Neural progenitor cell (in vitro differentiated cells): ENCODE data around the gene THUMPD3. TPM values are rescaled to one million over a fixed set of nuclear protein-coding genes. Genes with fewer than 3 reads are reported as not detected.

Experiments
- DNase-seq: peaks from one replicate; pipeline ENCODE4 v3.0.0-alpha.2; 2016; ENCODE audit warnings: low spot score
- H2AFZ ChIP-seq: fragments of 200-600 bp; sonication (generic); replicated peaks from 2 replicates; pipeline ENCODE4 v1.6.1; 2016; ENCODE audit warnings: antibody characterized with exemption
- H3F3A ChIP-seq: fragments of 200-600 bp; sonication (generic); 2 replicates; pipeline ENCODE4 v1.6.1; 2016; ENCODE audit warnings: antibody characterized with exemption, low read depth
- H3K27ac ChIP-seq: fragments of 200-600 bp; sonication (generic); 2 replicates; pipeline ENCODE4 v1.5.1; 2016; ENCODE audit warnings: mild to moderate bottlenecking
- H3K27me3 ChIP-seq: fragments of 200-600 bp; sonication (generic); 2 replicates; pipeline ENCODE4 v1.6.1; 2016; ENCODE audit warnings: mild to moderate bottlenecking, moderate library complexity
- H3K36me3 ChIP-seq: fragments of 200-600 bp; sonication (generic); 2 replicates; pipeline ENCODE4 v1.5.1; 2016
- H3K4me1 ChIP-seq: fragments of 200-600 bp; sonication (generic); 2 replicates; pipeline ENCODE4 v1.6.1; 2016; ENCODE audit warnings: mixed run types
- H3K4me2 ChIP-seq: fragments of 200-600 bp; sonication (generic); 2 replicates; pipeline ENCODE4 v1.6.1; 2016
- H3K4me3 ChIP-seq: fragments of 200-600 bp; sonication (generic); 2 replicates; pipeline ENCODE4 v1.5.1; 2016
- H3K79me2 ChIP-seq: fragments of 200-600 bp; sonication (generic); 2 replicates; pipeline ENCODE4 v1.6.1; 2016; ENCODE audit warnings: low read depth
- H3K9ac ChIP-seq: fragments of 200-600 bp; sonication (generic); 2 replicates; pipeline ENCODE4 v1.6.1; 2016
- H3K9me3 ChIP-seq: fragments of 200-600 bp; sonication (generic); 2 replicates; pipeline ENCODE4 v1.5.1; 2016; ENCODE audit warnings: low read depth
- H4K20me1 ChIP-seq: fragments of 200-600 bp; sonication (generic); 2 replicates; pipeline ENCODE4 v1.6.1; 2016; ENCODE audit warnings: low read depth
- H3K27ac Mint-ChIP-seq: 3 replicates; pipeline ENCODE4 v1.8.0; 2021; ENCODE audit warnings: mixed read lengths
- H3K27me3 Mint-ChIP-seq: 2 replicates; pipeline ENCODE4 v1.8.0; 2022; ENCODE audit warnings: low read depth, mild to moderate bottlenecking, inconsistent platforms, moderate library complexity, mixed read lengths; ENCODE audit not compliant: insufficient read depth
- H3K36me3 Mint-ChIP-seq: 3 replicates; pipeline ENCODE4 v1.8.0; 2021; ENCODE audit warnings: mixed read lengths
- H3K4me1 Mint-ChIP-seq: 3 replicates; pipeline ENCODE4 v1.8.0; 2021; ENCODE audit warnings: mixed read lengths
- H3K4me3 Mint-ChIP-seq: 3 replicates; pipeline ENCODE4 v1.8.0; 2021; ENCODE audit warnings: mild to moderate bottlenecking, moderate library complexity, mixed read lengths
- H3K9me3 Mint-ChIP-seq: 3 replicates; pipeline ENCODE4 v1.8.0; 2020; ENCODE audit warnings: mixed read lengths
- CTCF ChIP-seq: fragments of 200-600 bp; sonication (generic); IDR thresholded peaks from 2 replicates; pipeline ENCODE4 v1.5.1; 2017; ENCODE audit warnings: antibody characterized with exemption, mild to moderate bottlenecking
- EZH2 ChIP-seq: fragments of 200-600 bp; sonication (generic); IDR thresholded peaks from 2 replicates; pipeline ENCODE4 v1.6.1; 2017; ENCODE audit warnings: antibody characterized with exemption, mild to moderate bottlenecking, moderate library complexity
- EZH2phosphoT487 ChIP-seq: fragments of 200-600 bp; sonication (generic); IDR thresholded peaks from 2 replicates; pipeline ENCODE4 v1.6.1; 2017; ENCODE audit warnings: antibody characterized with exemption
- total RNA-seq: library from RNA; depleted of rRNA; stranded (reverse); fragments of >200 nt; gene quantifications from 2 replicates; pipeline ENCODE4 v1.2.3, GENCODE V29; 2015; ENCODE audit warnings: low replicate concordance

Gene THUMPD3
- total RNA-seq, 1 donor from 2014 or later: 23.9 TPM

- Histone ChIP-seq H3K4me2 (no peak overlapping the region), H3K36me3 (peaks cover 4% of the 10 kb centered on the region), H3K27me3 (no peaks in the 10 kb centered on the region), H3K79me2 (peaks cover 100% of the 10 kb centered on the region), H3K27ac (no peak overlapping the region), H2AFZ (no peak overlapping the region), H3F3A (peaks cover 9% of the 10 kb centered on the region), H3K9ac (no peak overlapping the region), H3K4me3 (no peak overlapping the region), H3K9me3 (no peaks in the 10 kb centered on the region), H3K4me1 (no peaks in the 10 kb centered on the region), H4K20me1 (peaks cover 97% of the 10 kb centered on the region)
- Mint-ChIP-seq H3K27ac (no peak overlapping the region), H3K36me3 (peaks cover 29% of the 10 kb centered on the region), H3K4me1 (no peaks in the 10 kb centered on the region), H3K4me3 (no peak overlapping the region), H3K9me3 (peaks cover 14% of the 10 kb centered on the region), H3K27me3 (peaks cover 3% of the 10 kb centered on the region)
- DNase-seq: no peak
- TF ChIP-seq EZH2 (no peak), CTCF (no peak), EZH2phosphoT487 (no peak)
Measured at GRCh38 chr3:9414826-9415225, 52.0 kb downstream of the THUMPD3 start.

- TF ChIP-seq EZH2: no peak
- Histone ChIP-seq H3K9me3 (no peaks in the 10 kb centered on the region), H4K20me1 (peaks cover 97% of the 10 kb centered on the region), H2AFZ (no peak overlapping the region), H3F3A (peaks cover 13% of the 10 kb centered on the region), H3K4me1 (no peaks in the 10 kb centered on the region), H3K27ac (no peak overlapping the region), H3K27me3 (no peaks in the 10 kb centered on the region), H3K79me2 (peaks cover 100% of the 10 kb centered on the region), H3K4me2 (no peak overlapping the region), H3K36me3 (no peaks in the 10 kb centered on the region), H3K9ac (no peak overlapping the region), H3K4me3 (no peak overlapping the region)
- H3K27ac Mint-ChIP-seq: no peak overlapping the region
- no peak overlapping the region for H3K4me3 Mint-ChIP-seq
- peaks cover 22% of the 10 kb centered on the region for H3K36me3 Mint-ChIP-seq
- DNase-seq: no peak
- H3K9me3 Mint-ChIP-seq: peaks cover 6% of the 10 kb centered on the region
- peaks cover 2% of the 10 kb centered on the region for H3K4me1 Mint-ChIP-seq
- peaks cover 3% of the 10 kb centered on the region for H3K27me3 Mint-ChIP-seq
Measured at GRCh38 chr3:9415485-9416138, 52.8 kb downstream of the THUMPD3 start.

DNA sequence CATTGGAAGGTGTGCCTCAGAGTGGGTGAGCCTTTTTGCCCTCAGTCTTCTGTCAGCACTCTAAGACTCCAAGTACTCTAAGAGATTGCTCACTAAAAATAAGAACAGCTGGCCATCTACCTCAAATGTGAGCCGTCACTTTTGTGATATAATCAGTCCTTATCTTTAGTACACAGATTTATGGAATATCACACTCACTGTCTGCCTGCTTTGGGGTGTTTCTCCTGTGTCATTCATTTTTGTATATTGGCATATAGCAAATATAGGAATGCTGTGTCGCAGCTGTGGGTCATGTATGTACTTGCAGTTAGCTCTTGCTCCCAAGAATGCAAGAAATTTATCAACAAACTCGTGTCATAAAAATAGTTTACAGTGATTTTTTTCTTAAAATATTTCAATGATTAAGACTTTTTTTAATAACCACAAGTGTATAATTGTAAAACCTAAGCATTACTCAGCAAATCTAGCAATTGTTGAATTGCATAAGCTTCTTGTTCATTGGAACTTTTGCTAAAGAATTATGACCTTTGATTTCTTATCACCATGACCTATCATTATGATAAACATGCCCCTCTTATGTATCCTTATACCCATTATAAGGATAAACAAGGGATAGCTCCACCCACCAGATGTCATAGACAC, 53.4 kb downstream of the THUMPD3 start:
- no peak for DNase-seq
- Mint-ChIP-seq H3K4me1 (peaks cover 6% of the 10 kb centered on the region), H3K27ac (no peak overlapping the region), H3K27me3 (no peaks in the 10 kb centered on the region), H3K4me3 (no peak overlapping the region), H3K36me3 (peaks cover 22% of the 10 kb centered on the region), H3K9me3 (peaks cover 6% of the 10 kb centered on the region)
- H2AFZ ChIP-seq: no peak overlapping the region
- H3F3A ChIP-seq: peaks cover 20% of the 10 kb centered on the region
- H3K36me3 ChIP-seq: no peaks in the 10 kb centered on the region
- no peak for TF ChIP-seq EZH2
- H3K9ac ChIP-seq: no peak overlapping the region
- no peaks in the 10 kb centered on the region for H3K27me3 ChIP-seq
- no peaks in the 10 kb centered on the region for H3K4me1 ChIP-seq
- H3K27ac ChIP-seq: no peak overlapping the region
- no peaks in the 10 kb centered on the region for H3K9me3 ChIP-seq
- H3K79me2 ChIP-seq: peaks cover 100% of the 10 kb centered on the region
- H3K4me2 ChIP-seq: no peak overlapping the region
- H3K4me3 ChIP-seq: no peak overlapping the region
- H4K20me1 ChIP-seq: peaks cover 97% of the 10 kb centered on the region

DNA sequence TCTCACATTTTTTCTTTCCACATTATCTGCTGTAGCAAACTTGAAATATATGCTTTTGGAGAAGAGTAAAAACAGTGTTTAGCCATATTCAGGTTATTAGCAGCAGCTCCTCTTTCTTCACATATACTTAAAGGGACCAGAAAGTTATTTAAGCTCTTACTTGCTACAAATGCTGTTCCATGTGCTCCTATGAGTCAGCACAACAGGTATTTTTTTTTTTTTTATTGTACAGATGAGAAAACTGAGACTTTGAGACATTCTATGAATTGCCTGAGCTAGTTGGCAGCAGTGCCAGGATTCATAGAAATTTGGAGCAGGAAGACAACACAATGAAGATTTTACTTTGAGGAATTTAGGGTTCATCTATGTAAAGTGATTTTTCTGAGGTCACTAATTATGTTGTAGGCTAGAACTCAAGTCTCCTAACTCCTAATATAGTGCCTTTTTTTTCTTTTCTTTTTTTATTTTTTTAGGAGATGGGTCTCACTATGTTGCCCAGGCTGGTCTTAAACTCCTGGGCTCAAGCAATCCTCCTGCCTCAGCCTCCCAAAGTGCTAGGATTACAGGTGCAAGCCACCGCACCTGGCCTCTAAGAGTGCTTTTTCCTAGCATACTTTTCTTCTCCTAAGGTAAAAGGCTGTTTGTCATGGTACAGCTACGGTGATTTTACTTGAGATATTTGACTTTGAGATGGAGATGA, 58.1 kb downstream of the THUMPD3 start:
- peak overlapping the region; percentile 64 for H3K27ac ChIP-seq
- no peak overlapping the region for H3K4me3 Mint-ChIP-seq

More for the DNA sequence above, 58.1 kb downstream of the THUMPD3 start:
- Histone ChIP-seq H3K27me3 (no peaks in the 10 kb centered on the region), H3K4me1 (peaks cover 15% of the 10 kb centered on the region), H3K9me3 (no peaks in the 10 kb centered on the region), H3K4me2 (no peak overlapping the region), H3K79me2 (peaks cover 100% of the 10 kb centered on the region), H3K4me3 (no peak overlapping the region), H3K36me3 (no peaks in the 10 kb centered on the region), H3F3A (peaks cover 42% of the 10 kb centered on the region), H4K20me1 (peaks cover 98% of the 10 kb centered on the region), H3K9ac (no peak overlapping the region), H2AFZ (no peak overlapping the region)
- no peak for DNase-seq
- Mint-ChIP-seq H3K4me1 (peaks cover 27% of the 10 kb centered on the region), H3K27me3 (no peaks in the 10 kb centered on the region), H3K27ac (peak overlapping the region; percentile 9), H3K36me3 (peaks cover 8% of the 10 kb centered on the region), H3K9me3 (no peaks in the 10 kb centered on the region)
- TF ChIP-seq CTCF: no peak
- TF ChIP-seq EZH2: no peak
- TF ChIP-seq EZH2phosphoT487: no peak
